NCI-H2171 (cell line): Measurements from ENCODE around the gene MCM9.
A peak's percentile ranks its signal among the peaks of the same experiment; 100 is the strongest.

Experiments used
- DNase-seq: peaks from one replicate; lab custom pipeline; 2025; lab: John Stamatoyannopoulos, UW

MCM9 gene

DNA sequence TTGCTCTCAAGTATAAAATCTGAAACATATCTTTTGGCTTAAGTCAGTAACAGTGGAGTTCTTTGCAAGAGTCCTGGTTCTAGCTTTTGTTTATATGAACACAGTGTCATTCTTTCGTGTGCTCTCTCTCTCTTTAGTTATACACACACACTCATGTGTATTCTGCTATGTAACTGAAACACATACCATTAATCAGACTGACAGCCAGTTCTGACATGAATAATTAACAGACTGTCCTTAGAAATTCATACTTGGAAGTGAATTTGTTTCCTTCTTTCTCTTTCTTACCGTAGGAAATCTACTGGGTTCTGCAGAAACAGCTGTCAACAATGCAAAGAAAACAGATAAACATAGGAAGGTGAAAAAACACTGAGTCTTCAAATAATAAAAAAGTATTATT lies 2.5 kb downstream of the MCM9 start:
- DNase-seq: no peak

DNA sequence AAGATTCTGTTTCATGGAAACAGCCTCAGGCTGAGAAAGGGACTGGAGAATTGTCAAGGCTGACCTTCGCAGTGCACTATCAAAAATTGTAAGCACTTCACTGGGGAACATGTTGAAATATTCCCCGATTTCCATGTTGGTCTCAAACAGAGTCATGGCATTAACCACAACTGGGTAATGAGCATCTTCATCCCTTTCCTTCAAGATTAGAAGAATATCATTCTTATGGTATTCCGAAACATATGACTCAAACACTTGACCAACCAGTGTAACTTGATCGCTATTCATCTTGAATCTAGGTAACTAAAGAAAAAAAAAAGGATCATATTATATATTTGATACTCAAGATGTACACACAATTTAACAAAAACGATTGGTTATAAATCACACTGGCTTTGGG lies 3.5 kb downstream of the MCM9 start:
- no peak for DNase-seq

DNA sequence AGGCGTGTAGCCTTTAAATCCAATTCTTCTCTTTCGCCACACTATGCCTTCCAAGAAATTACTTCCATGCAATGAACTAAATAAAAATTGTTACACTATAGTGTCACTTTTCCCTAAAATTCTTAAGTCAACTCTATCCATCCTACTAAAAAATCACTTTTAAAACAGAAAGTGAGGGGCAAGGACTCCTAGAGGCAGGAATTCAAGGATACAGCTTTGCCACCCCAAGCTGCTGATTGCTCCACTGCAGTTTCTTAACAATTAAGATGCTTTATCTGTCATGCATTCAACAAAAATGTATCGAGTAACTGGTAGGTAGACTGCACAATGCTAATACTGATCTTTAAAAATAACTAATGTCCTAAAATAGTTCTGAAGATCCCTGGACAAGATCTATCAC lies 4.3 kb downstream of the MCM9 start:
- DNase-seq: no peak

DNA sequence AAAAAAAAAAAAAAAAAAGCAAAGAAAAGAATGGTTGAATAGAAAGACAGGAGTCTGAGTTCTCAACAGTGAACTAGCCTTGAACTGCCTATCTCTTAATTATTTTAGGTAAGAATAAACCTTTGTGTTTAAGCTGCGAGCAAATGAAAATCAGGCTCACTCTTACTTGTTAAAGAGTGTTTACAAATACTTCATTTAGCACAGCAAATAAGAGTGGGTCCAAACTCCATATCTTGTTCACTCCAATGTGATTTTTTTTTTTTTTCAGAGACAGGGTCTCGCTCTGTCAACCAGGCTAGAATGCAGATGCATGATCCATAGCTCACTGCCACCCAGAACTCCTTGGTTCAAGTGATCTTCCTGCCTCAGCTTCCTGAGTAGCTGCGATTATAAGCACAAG lies 11.9 kb downstream of the MCM9 start:
- no peak for DNase-seq

DNA sequence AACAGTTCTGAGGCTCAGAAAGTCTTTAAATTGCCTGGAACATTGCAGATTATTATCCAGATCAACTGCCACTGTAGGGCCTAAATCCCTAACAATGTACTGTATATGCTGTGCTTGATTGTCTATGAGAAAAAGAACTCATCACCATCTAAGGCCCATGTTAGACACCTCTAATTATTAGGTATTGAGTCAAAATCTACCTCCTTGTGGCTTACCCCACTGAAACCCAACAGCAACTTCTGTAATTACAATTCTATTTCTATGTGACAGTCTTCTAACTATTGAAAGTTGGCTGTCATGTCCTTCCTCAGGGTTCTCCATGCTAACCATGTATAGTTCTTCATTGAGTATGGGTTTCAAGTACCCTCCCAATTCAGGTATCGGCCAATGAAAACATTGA lies 13.9 kb downstream of the MCM9 start:
- DNase-seq: no peak

DNA sequence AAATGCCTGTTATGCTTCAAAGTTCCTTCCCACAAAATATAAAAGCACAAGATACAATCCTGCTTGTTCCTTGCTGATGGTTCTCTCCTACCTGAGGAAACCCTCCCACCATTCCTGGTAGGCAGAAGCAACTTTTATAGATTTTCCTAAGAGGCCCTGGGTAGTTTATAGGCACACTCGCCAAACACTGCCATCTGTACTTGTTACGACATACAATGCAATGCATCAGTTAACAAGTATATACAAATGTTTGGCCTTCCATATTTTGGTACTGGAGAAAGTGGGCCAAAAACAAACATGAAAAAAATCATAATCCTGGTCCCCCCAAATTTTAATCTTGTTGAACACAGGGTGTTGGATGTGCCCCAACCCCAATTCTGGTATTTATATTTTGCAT lies 16.6 kb downstream of the MCM9 start:
- DNase-seq: peak; percentile 5

DNA sequence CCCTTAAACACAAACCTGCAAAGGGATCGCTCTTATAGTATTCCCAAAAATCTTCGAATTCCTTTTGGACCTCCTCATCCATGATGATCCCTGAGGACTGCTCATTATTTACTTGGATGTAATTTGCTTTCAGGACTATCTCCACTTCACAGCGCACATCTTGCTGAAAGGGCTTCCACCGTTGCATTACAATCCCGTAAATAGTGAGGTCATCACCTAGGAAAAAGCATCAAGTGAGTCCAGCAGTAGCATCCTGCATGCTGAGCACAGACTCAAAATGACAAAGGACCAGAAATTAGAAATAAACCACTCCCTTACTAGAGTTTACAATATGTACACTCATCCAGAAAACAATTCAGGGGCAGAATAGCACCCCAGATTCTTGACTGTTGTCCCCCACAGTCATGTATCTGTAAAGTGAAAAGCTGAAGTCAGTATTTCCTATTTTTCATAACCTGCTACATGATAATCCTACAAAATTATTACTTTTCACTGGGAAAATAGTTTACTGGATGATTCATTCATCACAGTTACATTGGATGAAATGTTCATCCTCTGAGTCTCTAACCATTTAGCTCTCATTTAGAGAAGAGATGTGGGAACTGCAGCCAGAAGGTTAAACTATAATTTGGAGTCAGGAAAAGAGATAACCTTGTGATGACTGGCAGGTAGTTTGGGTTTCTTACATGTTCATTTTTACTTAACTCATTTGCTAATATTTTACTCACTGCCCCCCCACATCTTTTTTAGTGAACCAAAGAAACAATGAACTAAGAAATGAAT lies 17.2 kb downstream of the MCM9 start:
- DNase-seq: no peak

DNA sequence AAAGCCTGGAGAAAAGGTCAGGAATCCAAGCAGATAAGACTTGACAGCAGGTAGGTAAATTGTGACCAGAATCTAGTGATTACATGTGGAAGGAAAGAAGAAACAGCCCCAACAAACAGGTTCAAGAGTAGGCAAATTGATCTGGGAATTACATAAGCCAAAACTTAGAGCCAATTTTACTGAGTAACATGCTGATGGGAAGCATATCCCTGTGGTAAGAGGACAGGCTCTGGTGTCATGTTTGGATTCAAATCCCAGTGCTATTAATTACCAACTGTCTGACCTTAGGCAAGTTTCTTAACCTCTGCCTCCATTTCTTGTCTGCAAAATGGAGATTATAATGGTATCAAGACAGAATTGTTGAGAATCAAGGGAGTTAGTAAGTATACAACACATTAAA lies 20.4 kb downstream of the MCM9 start:
- DNase-seq: no peak

DNA sequence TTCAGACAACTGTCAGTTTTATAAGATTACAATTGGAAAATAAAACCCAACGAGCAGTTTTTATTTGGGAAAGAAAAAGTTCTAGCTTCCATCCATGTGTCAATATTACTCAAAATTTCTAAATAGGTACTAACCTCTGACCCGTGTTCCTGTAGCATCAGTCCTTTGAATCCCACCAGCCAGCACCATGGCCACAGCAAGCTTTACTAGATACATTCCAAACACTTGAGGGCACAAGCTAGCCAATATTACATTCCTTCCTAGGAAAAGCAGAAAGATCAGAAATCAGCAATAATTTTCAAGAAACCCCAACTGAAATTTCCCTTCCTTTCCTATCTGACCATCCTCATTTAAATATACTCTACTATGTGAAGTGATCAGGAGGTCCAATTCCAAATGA lies 21.8 kb downstream of the MCM9 start:
- no peak for DNase-seq

DNA sequence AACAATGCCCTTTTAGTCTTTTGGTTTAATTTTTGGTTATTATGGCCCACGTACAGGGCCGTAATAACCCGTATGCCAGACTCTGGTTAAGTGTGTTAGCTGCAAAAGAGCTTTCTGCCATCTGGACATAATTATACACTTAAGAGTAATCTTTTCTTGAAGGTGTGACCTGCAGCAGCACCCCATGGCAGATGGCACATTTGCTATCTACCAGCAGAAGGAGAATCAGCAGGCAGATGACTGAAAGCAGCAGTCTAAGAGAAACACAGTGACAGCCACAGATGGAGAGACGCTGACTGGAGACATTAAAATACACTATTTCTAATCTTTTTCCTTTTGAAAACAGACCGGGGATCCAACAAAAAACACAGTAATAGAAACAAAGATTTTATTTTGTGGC lies 22.3 kb downstream of the MCM9 start:
- peak; percentile 87 for DNase-seq

DNA sequence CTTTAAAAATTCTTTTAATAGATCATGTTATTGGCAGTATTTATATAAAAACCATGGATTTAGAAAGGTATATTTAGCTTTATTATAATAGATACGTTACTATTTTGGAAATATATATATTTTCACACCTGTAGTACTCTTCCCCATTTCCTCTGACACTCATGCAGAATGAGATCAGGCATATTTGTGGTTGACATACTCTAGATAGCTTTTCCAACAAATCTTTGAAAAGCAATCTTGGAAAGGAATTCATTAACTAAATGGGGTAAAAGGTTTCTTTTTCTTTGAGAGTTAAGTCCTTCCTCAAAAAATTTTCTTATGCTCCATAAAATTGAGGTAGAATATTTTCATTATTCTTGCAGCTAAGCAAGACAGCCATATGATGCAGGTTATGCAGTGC lies 26.5 kb downstream of the MCM9 start:
- DNase-seq: no peak

DNA sequence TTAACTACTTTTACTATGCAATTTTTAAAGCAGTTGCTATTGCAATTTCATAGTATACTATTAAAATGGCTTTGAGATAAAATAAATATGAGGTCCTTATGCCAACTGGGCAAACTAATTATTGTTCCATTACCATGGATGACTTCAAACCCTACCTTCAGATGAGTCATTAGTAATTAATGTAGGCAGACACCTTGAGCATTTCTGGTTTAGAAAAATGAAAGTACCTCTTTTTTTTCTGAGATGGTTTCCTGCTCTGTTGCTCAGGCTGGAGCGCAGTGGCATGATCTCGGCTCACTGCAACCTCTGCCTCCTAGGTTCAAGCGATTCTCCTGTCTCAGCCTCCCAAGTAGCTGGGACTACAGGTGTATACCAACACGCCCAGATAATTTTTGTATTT lies 29.1 kb downstream of the MCM9 start:
- no peak for DNase-seq

DNA sequence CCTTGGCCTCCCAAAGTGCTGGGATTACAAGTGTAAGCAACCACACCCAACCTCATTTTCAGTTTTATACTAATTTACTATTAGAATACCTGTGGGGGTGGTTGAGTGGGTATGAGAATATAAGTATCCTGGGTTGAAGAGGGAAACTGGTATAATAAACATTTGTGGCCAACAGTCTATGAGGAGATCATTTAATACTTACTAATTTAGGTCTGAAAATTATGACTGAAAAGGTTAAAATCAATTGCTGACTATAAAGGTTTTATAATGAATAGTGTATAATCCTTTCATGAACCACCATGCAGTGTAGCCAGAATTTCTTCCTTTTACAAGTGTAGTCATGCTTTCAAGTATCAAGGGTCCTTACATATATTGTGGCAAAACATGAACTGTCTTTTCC lies 29.9 kb downstream of the MCM9 start:
- no peak for DNase-seq

DNA sequence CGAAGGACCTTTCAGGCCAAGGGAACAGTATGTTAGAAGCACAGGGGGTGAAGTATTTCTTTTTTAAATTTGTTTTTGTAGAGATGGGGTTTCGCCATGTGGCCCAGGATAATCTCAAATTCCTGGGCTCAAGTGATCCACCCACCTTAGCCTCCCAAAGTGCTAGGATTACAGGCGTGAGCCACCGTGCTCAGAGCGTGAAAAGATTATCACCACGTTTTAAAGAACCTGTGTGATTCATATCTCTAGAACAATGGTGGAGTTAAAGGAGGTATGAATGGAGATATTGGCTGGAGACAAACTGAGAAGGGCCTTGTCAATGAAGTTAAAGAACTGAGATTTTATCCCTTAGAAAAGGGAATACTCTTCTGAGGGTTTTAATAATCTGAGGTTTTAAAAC lies 31.3 kb downstream of the MCM9 start:
- no peak for DNase-seq

DNA sequence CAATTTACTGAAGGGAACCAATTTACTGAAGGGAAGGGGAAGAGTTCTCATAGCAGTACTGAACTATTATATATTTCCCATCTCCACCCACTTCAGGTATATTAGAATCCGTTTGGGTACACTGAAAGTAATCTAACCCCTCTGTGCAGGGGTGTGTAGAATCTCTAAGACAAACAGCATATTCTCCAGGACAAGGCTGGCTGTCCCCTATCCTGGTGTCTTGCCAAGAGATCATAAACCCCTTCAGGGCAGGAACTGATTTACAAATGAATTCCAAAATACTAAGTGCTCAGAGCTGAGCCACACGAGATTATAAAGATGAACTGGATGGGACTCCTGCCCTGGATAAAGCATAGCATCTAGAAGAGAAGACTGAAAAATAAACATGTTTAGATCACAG lies 31.8 kb downstream of the MCM9 start:
- no peak for DNase-seq

DNA sequence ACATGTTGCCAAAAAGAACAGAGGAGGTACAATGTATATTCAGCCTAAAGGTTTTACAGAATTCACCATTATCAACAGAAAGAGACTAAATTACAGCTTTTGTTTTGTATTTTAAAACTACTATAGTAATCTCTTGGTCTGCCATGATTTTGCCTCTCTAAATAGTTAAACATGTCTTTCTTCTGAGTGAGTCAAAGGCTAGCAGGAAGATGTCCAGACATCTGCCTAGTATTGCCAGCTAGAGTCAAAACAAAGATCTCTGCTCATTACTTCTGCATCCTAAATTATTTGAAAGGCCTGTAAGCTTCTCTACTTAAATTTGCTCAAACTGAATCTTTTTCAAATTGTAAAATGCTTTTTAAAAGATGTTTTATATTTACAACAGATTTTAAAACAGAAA lies 32.2 kb downstream of the MCM9 start:
- DNase-seq: no peak

DNA sequence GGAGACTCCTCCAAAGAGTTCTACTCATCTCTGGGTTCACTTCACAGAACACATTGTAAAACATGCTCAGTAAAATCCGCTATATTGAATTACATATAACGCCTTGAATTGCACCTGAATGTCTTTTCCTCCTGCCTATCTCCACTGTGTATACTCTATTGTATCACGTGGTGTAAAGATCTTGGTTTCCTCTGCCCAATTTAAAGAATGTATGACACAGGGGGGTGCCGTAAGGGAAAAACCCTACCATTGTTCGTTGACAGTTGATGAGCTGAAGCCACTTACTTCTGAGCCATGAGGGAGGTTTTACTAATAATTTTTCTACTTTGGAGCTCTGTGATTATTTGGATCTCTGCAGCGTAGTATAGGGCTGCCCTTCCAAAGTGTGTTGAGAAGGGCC lies 35.0 kb downstream of the MCM9 start:
- no peak for DNase-seq

DNA sequence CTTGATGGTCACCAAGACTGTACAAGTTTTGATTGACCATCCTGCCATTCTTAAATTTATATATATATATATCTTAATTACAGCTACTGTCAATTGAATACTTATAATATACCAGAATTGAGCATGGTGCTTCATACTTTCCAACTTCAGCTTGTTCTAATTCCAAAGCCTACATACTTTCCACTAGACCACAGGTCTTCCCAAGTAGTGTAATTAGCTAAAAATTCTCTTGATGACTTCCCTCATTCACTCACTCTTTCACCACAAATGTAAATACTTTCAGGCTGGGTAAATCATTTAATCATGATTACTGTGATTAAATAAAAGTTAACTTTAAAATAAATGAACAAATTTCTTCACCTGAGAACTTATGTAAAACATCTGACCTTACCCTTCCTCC lies 37.6 kb downstream of the MCM9 start:
- no peak for DNase-seq

DNA sequence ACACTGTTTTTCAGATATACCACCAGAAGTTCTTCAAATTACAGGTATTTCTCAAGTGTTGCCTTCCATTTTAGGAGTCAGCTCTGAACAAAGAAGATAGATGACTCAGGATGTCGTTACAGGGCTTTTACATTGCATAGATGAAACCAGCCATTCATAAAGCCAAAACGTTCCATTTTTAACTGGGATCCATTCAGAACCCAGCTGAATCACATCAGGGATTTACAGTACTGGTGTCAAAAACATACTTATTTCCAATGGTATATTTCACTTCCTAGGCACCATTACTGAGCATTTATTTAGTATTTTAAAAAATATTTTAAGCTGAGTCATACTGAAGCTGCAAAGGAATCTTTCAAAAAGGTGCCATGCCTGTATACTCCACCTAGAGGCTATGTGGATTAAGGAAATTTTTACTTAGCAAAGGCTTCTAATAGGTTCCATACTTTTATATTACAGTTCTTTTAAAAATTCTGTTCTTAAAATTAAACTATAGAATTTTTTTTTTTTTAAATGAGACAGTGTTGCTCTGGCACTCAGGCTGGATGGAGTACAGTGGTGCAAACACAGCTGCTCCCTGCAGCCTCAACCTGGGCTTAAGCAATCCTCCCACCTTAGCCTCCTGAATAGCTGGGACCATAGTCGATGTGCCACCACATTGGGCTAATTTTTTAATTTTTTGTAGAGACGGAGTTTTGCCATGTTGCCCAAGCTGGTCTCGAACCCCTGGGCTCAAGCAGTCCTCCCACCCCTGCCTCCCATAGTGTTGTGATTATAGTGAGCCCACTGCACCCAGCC lies 38.4 kb downstream of the MCM9 start:
- no peak for DNase-seq

DNA sequence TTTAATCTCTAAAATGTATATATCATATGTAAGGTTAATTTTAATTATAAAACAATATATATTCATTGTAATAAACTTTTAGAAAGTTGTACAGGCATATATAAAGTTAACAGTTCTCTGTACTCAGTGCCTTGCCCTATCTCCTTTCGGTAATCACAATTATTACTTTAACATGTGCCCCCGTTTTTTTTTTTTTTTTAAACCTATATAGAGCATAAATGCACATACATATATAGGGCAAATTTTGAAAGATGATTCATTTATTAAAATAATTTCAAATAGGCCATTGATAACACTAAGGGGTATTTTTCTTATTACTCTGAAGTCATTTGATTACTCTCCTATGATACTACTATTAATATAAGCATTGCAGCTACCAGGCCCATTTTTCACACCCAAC lies 39.1 kb downstream of the MCM9 start:
- no peak for DNase-seq

DNA sequence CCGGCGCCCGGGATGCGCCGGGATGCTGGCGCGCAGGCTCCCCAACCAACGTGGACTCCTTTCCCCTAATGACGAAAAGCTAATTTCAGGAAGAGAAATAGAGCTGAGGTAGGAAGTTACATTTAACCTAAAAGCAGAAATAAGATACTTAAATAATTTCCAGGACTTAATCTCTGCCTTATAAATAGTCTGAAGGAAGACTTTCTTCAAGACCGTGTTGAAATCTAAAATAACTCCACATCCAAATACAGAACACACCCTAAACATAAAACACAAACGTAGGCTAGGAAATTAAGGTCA lies 39.7 kb downstream of the MCM9 start:
- no peak for DNase-seq

DNA sequence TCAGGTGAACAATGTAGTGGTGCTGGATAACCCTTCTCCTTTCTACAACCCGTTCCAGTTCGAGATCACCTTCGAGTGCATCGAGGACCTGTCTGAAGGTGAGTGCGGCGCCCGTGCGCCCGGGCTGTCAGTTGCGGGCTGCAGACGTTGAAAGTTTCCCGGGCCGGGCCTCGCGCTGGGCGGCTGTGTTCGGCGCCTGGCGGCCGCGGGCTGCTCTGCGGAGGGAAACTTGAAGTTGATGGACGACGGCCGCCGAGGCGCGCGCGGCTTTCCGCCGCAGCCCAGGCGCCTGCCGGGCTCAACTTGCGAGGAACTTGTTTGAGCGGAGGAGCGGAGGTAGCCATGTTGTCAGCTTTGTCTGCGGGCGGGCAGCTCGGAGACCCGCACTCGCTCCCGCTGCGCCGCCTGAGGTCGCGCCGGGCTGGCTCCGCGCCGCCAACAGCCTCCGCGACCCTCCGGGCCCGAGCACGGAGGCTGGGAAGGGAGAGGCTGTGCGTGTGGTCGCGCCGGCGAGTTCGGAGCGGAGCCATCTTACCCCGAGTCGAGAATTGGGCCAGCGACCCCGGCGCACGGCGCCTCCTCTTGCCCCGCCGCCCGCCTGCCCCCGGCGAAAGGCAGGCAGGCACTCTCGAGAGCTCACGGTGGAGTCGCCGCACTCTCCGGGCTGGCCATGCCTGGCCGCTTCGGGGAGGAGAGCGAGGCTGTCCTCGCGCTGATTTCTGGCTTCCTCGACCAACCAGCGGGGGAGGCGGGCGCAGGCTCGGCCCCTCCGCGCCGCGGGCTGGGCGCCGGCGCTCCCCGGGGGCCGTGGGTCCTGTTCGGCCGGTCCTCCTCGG lies 40.3 kb downstream of the MCM9 start:
- DNase-seq: peak; percentile 38

DNA sequence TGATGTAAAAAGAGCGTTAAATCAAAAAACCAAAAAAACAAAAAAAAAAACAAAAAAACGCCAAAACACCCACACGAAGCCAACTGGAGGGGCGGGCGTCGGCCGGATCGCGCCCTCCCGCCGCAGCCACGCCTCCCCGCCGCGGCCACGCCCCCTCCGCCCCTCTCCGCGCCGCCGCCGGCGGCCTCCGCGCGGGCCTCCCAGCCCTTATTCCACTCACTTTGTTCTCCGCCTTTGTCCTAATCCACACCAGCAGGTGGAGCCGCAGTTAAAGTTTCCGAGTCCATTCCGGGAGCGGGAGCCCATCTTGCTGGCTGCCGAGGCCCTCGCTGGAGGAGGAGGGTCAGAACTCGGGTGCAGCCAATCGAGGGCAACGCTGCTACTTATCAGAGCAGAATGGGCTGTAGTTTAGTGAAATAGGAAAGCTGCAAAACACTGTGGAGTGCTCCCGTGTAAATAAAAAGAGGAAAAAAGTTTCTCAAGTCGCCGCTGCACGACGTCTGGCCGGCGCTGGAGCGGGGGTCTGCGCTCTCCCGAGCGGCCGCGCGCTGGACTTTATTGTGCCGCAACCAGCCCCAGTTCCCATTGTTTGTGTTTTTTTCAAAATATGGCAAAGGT lies 41.0 kb downstream of the MCM9 start, which contains the start of gene ASF1A:
ASF1A (plus strand) TSS at position 346 of the 618 bp plus-strand sequence; CDS start at position 608, 262 bp downstream.
- peak; percentile 97 for DNase-seq
